HG03442 (cell line): Measurements from ENCODE around the gene GP1BB.
"Not testable (repeated sequence)": the region's sequence is repeated elsewhere in the genome, so short reads cannot be mapped to it uniquely, and the experiment has no call there.

ENCODE experiments used
- ATAC-seq: cut with Tn5 transposase; IDR thresholded peaks from one replicate; pipeline ENCODE4 v1.9.1; 2021; ENCODE audit warnings: mild to moderate bottlenecking, moderate library complexity; ENCODE audit not compliant: unreplicated experiment

Gene GP1BB

DNA sequence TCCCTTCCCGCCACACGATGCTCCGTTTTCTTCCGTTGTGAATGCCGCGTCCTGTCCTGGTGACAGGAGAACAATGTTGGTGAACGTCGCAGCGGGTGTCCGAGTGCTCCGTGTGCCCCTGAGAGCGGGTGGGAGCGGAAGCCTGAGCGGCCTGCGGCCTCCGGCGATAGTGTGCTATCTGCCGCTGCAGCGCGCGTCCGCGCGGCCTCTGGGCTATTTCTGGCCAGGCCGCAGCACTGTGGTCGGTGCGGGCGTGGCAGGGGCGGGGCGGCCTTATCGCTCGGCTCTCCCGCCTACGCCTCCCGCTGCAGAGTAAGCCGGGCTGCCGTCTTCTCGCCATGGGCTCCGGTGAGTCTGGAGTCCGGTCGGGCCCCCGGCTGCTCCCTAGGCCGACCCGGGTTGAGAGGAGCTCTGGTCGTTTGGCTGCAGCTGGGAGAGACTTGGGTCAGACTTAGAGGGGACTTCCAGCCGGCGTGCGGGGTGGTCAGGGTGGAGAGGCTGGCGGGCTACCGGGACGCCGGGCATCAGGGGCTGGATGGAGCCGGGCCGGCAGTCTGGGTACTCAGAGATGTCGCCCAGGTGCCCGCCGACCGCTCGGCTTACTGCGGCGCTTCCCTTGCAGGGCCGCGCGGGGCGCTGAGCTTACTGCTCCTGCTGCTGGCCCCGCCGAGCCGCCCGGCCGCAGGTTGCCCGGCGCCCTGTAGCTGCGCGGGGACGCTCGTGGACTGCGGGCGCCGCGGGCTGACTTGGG, at the start of gene GP1BB:
Gene GP1BB (plus strand): TSS at position 308 of the 751 bp plus-strand sequence. CDS start 31 bp downstream, at position 339.
- no peak for ATAC-seq

- no peak for ATAC-seq
These were observed 49.7 kb upstream of the GP1BB start for GRCh38 chr22:19673660-19674059.

DNA sequence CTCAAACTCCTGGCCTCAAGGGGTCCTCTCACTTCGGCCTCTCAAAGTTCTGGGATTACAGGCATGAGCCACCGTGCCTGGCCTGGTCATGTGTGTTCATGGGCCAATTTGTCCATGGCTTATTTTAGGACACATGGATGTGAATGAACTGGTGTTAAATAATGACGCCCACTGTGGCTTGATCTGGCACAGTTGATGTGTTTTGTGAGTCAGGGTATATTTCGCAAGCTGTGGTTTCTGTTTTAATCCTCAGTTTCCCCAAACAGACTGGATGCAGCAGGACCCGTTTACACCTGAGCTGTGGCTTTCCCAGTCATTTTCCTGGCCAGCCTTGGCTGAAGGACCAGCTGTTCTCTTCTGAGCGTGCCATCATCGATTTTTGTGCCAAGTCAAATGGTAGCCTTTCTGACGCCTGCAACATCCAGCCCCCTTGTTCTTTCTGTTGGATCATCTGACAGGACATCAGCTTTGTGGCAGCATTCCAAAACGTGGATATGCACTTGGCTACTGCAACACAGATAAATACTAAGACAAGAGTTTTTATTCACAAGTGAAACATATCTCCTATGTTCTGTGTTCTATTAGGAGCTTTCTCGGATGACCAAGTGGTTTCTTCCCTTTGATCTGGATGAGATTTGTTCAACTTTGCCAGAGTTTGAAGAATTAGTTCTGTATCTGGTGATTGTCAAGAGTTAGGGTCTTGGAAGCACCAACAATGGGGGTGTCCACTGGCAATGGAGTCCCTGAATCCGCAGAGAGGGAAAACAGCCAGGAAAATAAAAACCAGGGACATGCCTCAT, 49.0 kb upstream of the GP1BB start:
- ATAC-seq: no peak

DNA sequence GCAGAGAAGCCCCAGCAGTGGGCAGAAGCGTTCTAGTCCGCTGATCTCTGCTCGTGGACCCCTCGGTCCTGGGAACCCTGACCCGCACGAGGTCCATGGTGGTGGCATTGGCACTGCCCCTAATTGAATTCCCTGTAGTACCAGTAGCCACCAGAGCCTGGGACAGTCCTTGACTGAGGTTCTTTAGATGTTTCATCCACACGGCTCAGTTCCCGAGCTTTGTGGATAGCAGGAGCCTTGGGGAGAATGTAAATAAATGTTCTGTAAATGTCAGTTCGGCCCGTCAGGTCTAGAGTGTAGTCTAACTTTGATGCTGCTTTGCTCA, 48.4 kb upstream of the GP1BB start:
- no peak for ATAC-seq

DNA sequence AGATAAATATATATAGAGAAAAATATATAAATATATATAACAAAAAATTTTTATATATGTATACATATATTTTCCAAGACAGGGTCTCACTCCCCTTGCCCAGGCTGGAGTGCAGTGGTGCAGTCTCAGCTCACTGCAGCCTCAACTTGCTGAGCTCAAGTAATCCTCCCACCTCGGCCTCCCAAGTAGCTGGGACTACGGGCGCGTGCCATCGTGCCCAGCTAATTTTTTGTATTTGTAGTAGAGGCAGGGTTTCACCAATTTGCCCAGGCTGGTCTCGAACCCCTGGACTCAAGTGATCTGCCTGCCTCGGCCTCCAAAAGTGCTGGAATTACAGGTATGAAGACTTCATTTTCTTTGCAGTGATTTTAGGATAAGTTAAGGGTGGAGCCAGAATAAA, 47.9 kb upstream of the GP1BB start:
- no peak for ATAC-seq

DNA sequence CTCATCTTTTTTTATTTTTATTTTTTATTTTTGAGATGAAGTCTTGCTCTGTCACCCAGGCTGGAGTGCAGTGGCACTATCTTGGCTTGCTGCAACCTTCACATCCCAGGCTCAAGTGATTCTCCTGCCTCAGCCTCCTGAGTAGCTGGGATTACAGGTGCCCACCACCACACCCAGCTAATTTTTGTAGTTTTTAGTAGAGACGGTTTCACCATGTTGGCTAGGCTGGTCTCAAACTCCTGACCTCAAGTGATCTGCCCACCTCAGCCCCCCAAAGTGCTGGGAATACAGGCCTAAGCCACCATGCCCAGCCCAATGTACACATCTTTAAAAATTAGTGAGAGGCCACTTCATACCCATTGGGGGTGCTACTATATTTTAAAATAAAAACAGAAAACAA, 46.9 kb upstream of the GP1BB start:
- ATAC-seq: not testable (repeated sequence)

- ATAC-seq: no peak
These were observed 44.3 kb upstream of the GP1BB start for GRCh38 chr22:19678949-19679521.

DNA sequence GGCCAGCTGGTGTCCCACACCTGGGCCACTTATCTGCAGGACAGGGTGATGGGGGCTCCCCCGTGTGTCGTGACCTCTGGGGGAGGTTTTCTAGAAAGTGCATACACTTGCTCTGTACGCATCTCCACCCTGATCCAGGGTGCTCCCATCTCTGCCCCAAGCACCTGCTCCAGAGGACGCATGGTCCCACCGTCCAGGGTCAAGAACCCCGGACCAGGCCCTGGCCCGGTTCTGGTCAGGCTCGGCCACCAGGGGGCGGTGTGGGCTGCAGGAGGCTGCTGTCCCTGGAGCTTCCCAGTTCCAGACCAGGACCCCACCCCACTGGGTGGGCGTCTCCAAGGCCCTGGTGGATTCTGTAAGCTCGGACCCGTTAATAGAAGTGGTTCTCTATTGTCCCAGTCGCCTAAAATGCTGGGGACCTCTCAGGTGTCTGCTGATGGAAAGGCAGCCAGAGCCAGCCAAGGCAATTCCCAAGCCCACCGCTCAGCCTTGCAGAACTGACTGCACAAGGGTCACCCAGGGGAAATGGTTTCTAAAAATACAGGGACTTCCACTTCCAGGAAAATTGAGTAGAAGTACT, 43.7 kb upstream of the GP1BB start:
- ATAC-seq: no peak

GRCh38 chr22:19680287-19680881, 43.0 kb upstream of the GP1BB start:
- ATAC-seq: no peak

GRCh38 chr22:19680911-19681862, 42.2 kb upstream of the GP1BB start:
- ATAC-seq: no peak

DNA sequence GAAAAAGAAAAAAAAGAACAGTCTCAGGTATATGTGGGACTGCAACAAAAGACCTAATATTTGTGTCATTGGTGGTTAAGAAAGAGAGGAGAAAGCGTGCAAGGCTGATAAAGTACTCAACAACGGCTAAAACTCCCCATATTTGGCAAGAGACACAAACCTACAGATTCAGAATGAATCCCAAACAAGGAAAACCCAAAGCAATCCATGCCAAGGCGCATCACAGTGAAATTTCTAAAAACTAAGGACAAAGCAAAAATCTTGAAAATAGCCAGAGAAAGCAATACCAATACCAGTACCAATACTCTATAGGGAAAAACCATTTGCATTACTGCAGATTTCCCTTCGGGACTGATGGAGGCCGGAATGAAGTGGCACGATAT, 41.5 kb upstream of the GP1BB start:
- no peak for ATAC-seq

DNA sequence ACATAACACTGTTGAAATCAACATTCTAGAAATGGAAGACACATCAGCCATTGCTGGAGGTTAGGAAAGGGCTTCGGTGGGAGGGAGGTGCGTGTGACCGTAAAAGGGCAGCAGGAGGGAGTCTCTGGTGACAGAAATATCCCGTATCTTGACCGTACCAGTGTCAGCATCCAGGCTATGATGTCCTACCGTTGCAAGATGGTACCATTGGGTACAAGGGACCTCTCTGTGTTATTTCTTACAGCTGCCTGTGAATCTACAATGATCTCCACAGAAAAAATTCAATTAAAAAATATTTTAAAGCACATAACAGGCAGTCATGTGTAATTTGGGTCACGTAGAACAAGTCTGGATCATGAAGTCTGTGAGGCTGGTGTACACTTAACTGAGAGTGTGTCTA, 36.4 kb upstream of the GP1BB start:
- no peak for ATAC-seq

GRCh38 chr22:19687561-19688300, 35.6 kb upstream of the GP1BB start:
- ATAC-seq: no peak

DNA sequence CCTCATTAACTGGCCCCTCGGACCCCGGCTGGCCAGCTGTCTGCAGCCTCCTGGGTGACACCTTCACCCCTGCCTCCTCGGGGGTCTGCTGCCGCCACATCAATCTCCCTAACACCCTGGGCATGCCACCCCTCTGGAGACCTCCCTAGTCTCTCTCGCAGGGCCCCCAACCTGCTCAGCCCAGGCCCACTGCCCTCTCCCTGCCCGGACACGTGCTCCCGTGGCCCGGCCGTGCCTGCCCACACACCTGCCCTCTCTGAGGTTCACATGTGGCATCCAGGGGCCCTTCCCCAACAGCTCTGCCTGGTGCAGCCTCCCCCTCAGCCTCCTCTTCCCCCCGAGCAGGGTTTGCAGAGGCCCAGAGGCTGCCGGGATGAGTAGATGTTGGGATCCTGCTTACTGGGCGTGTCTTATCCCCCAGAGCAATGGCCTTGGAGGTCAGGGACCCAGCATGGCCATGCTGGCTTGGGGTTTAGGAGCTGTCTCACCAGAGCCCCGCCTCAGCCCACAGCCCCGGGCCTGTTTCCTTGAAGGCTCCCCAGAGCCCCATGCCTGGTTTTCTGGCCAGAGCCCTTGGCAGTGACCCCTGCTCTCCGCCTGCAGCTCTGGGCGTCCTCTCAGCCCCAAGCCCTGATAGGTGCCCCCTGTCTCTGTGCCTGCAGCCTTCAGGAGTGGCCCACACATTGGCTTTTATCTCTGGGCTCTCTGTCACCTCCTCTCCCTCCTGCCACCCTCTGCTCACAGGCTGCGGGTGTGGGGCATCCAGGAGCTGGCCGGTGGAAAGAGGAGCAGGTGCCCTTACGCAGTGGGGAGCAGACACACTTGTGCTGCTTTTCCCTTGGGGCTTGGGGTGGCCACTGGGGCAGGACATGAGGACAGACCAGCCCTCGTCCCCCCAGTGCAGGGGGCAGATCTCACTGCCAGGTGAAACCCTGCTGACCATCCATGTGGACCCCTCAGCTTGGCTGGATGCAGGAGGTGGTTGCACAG, 34.7 kb upstream of the GP1BB start:
- no peak for ATAC-seq

DNA sequence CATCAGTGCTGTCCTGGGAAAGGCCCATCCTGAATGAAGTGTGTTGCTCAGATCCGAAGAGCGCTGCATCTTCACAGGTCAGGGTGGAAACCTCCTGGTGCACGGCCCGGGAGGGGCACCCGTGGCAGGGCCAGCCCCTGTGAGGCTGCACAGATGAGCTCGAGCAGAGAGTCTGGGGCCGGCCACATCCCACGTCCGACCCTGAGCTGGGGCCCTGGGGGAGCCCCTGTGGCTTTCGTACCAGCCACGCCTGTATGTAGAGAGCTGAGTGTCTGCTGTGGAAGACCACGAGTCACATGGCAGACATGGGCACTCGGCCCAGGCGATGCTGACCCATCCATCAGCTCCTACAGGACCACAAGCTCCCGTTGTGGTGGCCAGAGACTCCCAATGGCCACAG, 33.9 kb upstream of the GP1BB start:
- no peak for ATAC-seq

GRCh38 chr22:19691007-19691720, 32.2 kb upstream of the GP1BB start:
- ATAC-seq: no peak

GRCh38 chr22:19691721-19692341, 31.5 kb upstream of the GP1BB start:
- no peak for ATAC-seq
